Smooth muscle cell of the coronary artery (primary cell): ENCODE measurements around the gene DEGS1. TPM values are rescaled to one million over a fixed set of nuclear protein-coding genes. Genes with fewer than 3 reads are reported as not detected.

Experiments
- total RNA-seq: library from RNA; depleted of rRNA; stranded (reverse); fragments of >200 nt; gene quantifications from 2 replicates; pipeline ENCODE4 v1.2.3, GENCODE V29; 2014; ENCODE audit warnings: low replicate concordance

Gene DEGS1
- total RNA-seq: 28.1 and 45.7 TPM in 2 replicates

DNA sequence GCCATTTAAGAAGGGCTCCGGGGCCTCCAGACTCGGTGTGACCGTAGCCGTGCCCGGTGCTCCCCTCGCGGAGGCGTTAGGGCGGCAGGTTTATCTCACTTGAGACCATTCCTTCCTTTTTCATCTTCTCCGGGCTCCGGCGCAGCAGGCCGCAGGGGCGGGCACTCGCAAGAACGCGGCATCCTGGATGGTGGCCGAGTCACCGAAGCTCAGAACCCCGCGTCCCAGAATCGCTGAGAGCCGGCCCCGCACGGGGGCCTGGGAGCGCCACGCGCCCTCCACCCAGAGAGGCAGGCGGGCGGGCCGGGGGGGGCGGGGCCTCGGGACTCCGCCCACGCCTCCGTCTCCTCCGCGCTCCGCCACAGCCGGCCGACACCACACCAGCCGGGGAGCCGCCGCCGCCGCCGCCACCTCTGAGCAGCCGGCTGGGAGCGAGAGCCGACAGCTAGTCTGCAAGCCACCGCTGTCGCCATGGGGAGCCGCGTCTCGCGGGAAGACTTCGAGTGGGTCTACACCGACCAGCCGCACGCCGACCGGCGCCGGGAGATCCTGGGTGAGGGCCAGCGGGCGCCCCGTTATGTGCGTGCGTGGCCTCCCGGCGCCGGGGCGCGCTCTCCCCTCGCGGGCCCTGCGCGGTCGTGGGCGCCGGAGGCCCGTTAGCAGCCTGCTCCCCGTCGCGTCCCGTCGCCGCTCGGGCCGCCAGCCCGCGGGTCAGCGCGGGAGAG, at the start of gene DEGS1:
DEGS1 (plus strand) TSS at position 375 of the 725 bp plus-strand sequence; CDS start at position 472, 97 bp downstream.

Other genes with a start within 250 kb of the DEGS1 start
- 13.8 and 25.0 TPM in 2 replicates for gene FBXO28, start 69.1 kb upstream of the DEGS1 start, total RNA-seq
- 18.3 and 19.7 TPM in 2 replicates for gene NVL, start 146.9 kb downstream of the DEGS1 start, total RNA-seq
- 67.1 and 117 TPM in 2 replicates for gene CNIH4, start 173.6 kb downstream of the DEGS1 start, total RNA-seq